ENCODE results near the gene FNDC3B. TPM values are rescaled to one million over a fixed set of nuclear protein-coding genes. Genes with fewer than 3 reads are reported as not detected.

FNDC3B gene
- total and polyA plus RNA-seq, 2 donors (not counting 3 experiments of a cell fraction or from before 2014, with no cell fraction given) = 91.6 to 295 TPM

DNA sequence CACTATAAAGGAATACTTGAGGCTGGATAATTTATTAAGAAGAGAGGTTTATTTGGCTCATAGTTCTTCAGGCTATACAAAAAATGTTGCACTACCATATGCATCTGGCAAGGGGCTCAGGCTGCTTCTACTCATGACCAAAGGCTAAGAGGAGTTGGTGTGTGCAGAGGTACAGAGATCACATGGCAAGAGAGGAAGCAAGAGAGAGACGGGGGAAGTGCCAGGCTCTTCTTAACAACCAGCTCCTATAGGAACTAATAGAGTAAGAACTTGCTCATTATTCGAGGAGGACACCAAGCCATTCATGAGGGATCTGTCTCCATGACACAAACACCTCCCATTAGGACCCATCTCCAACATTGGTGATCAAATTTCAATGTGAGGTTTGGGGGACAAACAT is 6.0 kb upstream of the FNDC3B start:
- Histone ChIP-seq H3K27ac (ENCODE audit: insufficient read depth, low read depth, low read length) (no peak overlapping the region), H3K27me3 (ENCODE audit: control insufficient read depth in 2 of 2, insufficient read depth in 2 of 2, low read length in 2 of 2) (no peaks in the 10 kb centered on the region), H3K9ac (replicated peaks; ENCODE audit: extremely low read depth, insufficient read depth, low read length) (no peak overlapping the region), H3K4me2 (ENCODE audit: insufficient read depth, low read length) (no peak overlapping the region), H3K4me3 (replicated peaks in 1 of 3; ENCODE audit: insufficient read depth in 1 of 3, low read depth in 1 of 3, low read length in 3 of 3) (no peak overlapping the region), H3K36me3 (ENCODE audit: control insufficient read depth in 2 of 2, extremely low read depth in 1 of 2, insufficient read depth in 2 of 2, low read length in 2 of 2) (no peaks in the 10 kb centered on the region), H4K20me1 (replicated peaks; ENCODE audit: control insufficient read depth, extremely low read depth, insufficient read depth, low read length) (no peaks in the 10 kb centered on the region), H3K9me3 (replicated peaks; ENCODE audit: control insufficient read depth, insufficient read depth, low read length) (no peaks in the 10 kb centered on the region), H2AFZ (ENCODE audit: low read depth, low read length) (no peak overlapping the region), H3K79me2 (ENCODE audit: control insufficient read depth, insufficient read depth, low read length) (no peaks in the 10 kb centered on the region), H3K4me1 (ENCODE audit: control insufficient read depth, extremely low read depth, insufficient read depth, low read length) (no peaks in the 10 kb centered on the region), H3K9me1 (replicated peaks; ENCODE audit: control insufficient read depth, extremely low read depth, insufficient read depth, low read length) (no peaks in the 10 kb centered on the region)
- no peak for TF ChIP-seq JUN (IDR thresholded peaks at IDR 0.05; ENCODE audit: borderline replicate concordance, insufficient read depth, insufficient read length, low read depth)
- no peak for TF ChIP-seq POLR2A (IDR thresholded peaks at IDR 0.05; ENCODE audit: low read depth, low read length)
- no peak for TF ChIP-seq FOS (IDR thresholded peaks at IDR 0.05; ENCODE audit: borderline replicate concordance, insufficient read depth, low read length)
- TF ChIP-seq, protein P1, sequence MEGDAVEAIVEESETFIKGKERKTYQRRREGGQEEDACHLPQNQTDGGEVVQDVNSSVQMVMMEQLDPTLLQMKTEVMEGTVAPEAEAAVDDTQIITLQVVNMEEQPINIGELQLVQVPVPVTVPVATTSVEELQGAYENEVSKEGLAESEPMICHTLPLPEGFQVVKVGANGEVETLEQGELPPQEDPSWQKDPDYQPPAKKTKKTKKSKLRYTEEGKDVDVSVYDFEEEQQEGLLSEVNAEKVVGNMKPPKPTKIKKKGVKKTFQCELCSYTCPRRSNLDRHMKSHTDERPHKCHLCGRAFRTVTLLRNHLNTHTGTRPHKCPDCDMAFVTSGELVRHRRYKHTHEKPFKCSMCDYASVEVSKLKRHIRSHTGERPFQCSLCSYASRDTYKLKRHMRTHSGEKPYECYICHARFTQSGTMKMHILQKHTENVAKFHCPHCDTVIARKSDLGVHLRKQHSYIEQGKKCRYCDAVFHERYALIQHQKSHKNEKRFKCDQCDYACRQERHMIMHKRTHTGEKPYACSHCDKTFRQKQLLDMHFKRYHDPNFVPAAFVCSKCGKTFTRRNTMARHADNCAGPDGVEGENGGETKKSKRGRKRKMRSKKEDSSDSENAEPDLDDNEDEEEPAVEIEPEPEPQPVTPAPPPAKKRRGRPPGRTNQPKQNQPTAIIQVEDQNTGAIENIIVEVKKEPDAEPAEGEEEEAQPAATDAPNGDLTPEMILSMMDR (IDR thresholded peaks at IDR 0.05; ENCODE audit: extremely low read depth in 1 of 2, insufficient read depth in 1 of 2, low read depth in 1 of 2, low read length in 2 of 2) = no peak
- TF ChIP-seq EZH2 (IDR thresholded peaks at IDR 0.05; ENCODE audit: borderline replicate concordance, low read depth, low read length, severe bottlenecking) = no peak
- TF ChIP-seq, protein P2, sequence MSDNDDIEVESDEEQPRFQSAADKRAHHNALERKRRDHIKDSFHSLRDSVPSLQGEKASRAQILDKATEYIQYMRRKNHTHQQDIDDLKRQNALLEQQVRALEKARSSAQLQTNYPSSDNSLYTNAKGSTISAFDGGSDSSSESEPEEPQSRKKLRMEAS (IDR thresholded peaks at IDR 0.05; ENCODE audit: insufficient read depth, insufficient read length) = no peak
- no peak for TF ChIP-seq GATA2 (IDR thresholded peaks at IDR 0.05; ENCODE audit: insufficient read depth, insufficient read length, low read depth, low read length)
- no peak for TF ChIP-seq POLR2AphosphoS5 (IDR thresholded peaks at IDR 0.05; ENCODE audit: insufficient read depth, low read depth, low read length)
- TF ChIP-seq MYC (IDR thresholded peaks at IDR 0.05; ENCODE audit: low read depth, low read length) = no peak
- no peak for DNase-seq (ENCODE audit: low read depth, low spot score)
- intact Hi-C loops (cut with micrococcal nuclease) = no loop called here
- BruUV-seq (replicated peaks) = no TSS peak
- ChIA-PET CTCF (no interaction called here), POLR2A (no interaction called here)
- no peak for FAIRE-seq
- dilution Hi-C loops (cut with MboI; ENCODE audit: extremely low pct_ligation_motif_present, low sequenced_read_pairs) = no loop called here
